Body of pancreas (tissue), 4 donors: ENCODE measurements around the gene LYST. TPM values are rescaled to one million over a fixed set of nuclear protein-coding genes. Genes with fewer than 3 reads are reported as not detected.

ENCODE experiments used
- ATAC-seq: fragments of 150-250 bp; one replicate; pipeline ENCODE4 v1.9.1; 2016
- DNase-seq, 4 donors: peaks; one replicate each; pipeline ENCODE4 v3.0.0-alpha.2; 2019
- H3K27ac ChIP-seq, 4 donors: fragments of 200-600 bp; sonication (generic); 1 replicate in 3 of 4; 2 replicates in 1 of 4; pipeline versions ENCODE4 v1.5.1 to v1.6.1; 2016 to 2019; ENCODE audit warnings: mild to moderate bottlenecking in 1 of 4, mixed read lengths in 1 of 4, moderate library complexity in 1 of 4
- H3K27me3 ChIP-seq, 2 donors: fragments of 200-600 bp; sonication (generic); one replicate each; pipeline ENCODE4 v1.6.0; 2016; ENCODE audit warnings: mild to moderate bottlenecking in 1 of 2
- H3K36me3 ChIP-seq, 2 donors: fragments of 200-600 bp; sonication (generic); replicated peaks in 1 of 2; 2 replicates each; pipeline ENCODE4 v1.5.1; 2016; ENCODE audit warnings: low read depth in 2 of 2; ENCODE audit not compliant: insufficient read depth in 1 of 2
- H3K4me1 ChIP-seq: fragments of 200-600 bp; sonication (generic); one replicate; pipeline ENCODE4 v1.6.0; 2016
- H3K4me3 ChIP-seq, 2 donors: fragments of 200-600 bp; sonication (generic); 1 replicate in 1 of 2; 2 replicates in 1 of 2; pipeline ENCODE4 v1.5.1; 2016 to 2019
- H3K9me3 ChIP-seq, 3 donors: fragments of 200-600 bp; sonication (generic); 1 replicate in 2 of 3; 2 replicates in 1 of 3; pipeline ENCODE4 v1.5.1; 2016
- CTCF ChIP-seq, 7 experiments: fragments of 450-650 bp in 4 of 7; fragments of 200-600 bp in 3 of 7; sonication (generic) in 3 of 7; IDR thresholded peaks; one replicate each; pipeline ENCODE4 v1.5.1; 2016 to 2019; ENCODE audit warnings: antibody characterized with exemption in 7 of 7
- POLR2A ChIP-seq, 3 donors: fragments of 450-650 bp; IDR thresholded peaks; one replicate each; pipeline ENCODE4 v1.6.1; 2016; ENCODE audit warnings: antibody characterized with exemption in 3 of 3, mild to moderate bottlenecking in 2 of 3
- WGBS, 2 donors: methylation state at CpG; one replicate each; pipeline ENCODE4 v1.1.5; 2017; 5-methylcytosine and 5-hydroxymethylcytosine counted together
- intact Hi-C: fragments of 100-400 bp; cut with DNase I; formaldehyde crosslinking; loops from one replicate; pipeline ENCODE4 v1.15.1; 2023
- total RNA-seq, 2 donors: library from RNA; depleted of rRNA; stranded (reverse); fragments of >200 nt; gene quantifications; one replicate each; pipeline ENCODE4 v1.1.0, GENCODE V29; 2016

Gene LYST
- total RNA-seq, 2 donors from 2014 or later: 16.5 to 21.0 TPM

DNA sequence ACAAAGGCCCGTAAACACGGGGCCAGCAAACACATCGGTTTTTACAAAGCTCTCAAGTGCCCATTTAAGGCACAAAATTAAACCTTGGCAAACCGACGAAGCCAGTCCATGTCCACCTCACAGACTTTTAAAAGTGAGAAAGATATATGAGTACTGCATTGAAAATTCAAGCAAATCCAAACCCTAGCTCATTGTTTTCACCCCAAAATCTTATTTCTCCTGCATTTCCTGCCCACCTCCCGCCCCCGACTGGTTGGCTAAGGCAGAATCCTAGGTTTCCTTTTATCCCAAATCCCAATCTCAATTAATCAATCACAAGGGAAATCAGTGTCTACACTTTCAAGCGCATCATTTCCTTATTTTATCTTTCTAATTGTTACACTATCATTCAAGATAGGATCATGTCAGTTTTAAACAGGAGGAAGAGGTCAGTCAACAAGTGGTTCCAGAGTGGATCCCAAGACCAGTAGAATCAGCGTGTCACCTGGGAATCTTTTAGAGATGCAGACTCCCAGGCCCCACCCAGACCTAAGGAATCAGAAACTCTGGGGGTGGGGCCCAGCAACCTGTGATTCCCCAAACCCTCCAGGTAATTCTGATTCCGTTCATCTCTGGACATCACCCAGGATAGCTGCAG is 215.4 kb downstream of the LYST start:
- intact Hi-C loops: no loop called here

GRCh38 chr1:235650341-235651169 is 216.2 kb downstream of the LYST start:
- ATAC-seq (no peak), DNase-seq (peak in 3 of 4 donors; percentile 30 to 39 (median 33))

More for the DNA sequence above, 215.4 kb downstream of the LYST start:
- TF ChIP-seq POLR2A (IDR thresholded peaks at IDR 0.05) (no peak), CTCF (IDR thresholded peaks at IDR 0.05) (no peak)
- ATAC-seq (no peak), DNase-seq (no peak)
- Histone ChIP-seq H3K4me3 (no peak overlapping the region), H3K9me3 (no peaks in the 10 kb centered on the region), H3K27me3 (peaks cover 0 to 10% of the 10 kb centered on the region in 2 donors), H3K27ac (no peak overlapping the region), H3K4me1 (peaks cover 25% of the 10 kb centered on the region), H3K36me3 (no peaks in the 10 kb centered on the region)
- 37 to 48% methylated on average over 10 of the region's 10 CpGs for WGBS, 2 donors

GRCh38 chr1:235649368-235650163 is 217.1 kb downstream of the LYST start, which contains the start of gene GNG4:
TSS of gene GNG4 (minus strand) at chr1:235649784. CDS start at chr1:235583838, 65,946 bp downstream.
- Histone ChIP-seq H3K4me1 (peaks cover 25% of the 10 kb centered on the region), H3K27ac (peak within 1 kb of the TSS in 1 of 4 donors; percentile 2), H3K36me3 (no peaks in the 10 kb centered on the region), H3K4me3 (peak within 1 kb of the TSS; percentile 20 to 31), H3K27me3 (peaks cover 0 to 10% of the 10 kb centered on the region in 2 donors), H3K9me3 (no peaks in the 10 kb centered on the region)
- WGBS, 2 donors: 1 to 2% methylated on average over 16 to 97 of the region's 111 CpGs
- DNase-seq: peak in 2 of 4 donors; percentile 14 to 25
- intact Hi-C loops: no loop called here
- peak; percentile 50 for ATAC-seq
- no peak for TF ChIP-seq POLR2A (IDR thresholded peaks at IDR 0.05)
- TF ChIP-seq CTCF (IDR thresholded peaks at IDR 0.05): no peak

More at GRCh38 chr1:235650341-235651169, 216.2 kb downstream of the LYST start:
- Histone ChIP-seq H3K4me3 (no peak overlapping the region), H3K27ac (peak overlapping the region in 1 of 4 donors; percentile 2), H3K9me3 (no peaks in the 10 kb centered on the region), H3K4me1 (peaks cover 25% of the 10 kb centered on the region), H3K36me3 (no peaks in the 10 kb centered on the region), H3K27me3 (peaks cover 0 to 10% of the 10 kb centered on the region in 2 donors)
- WGBS, 2 donors: 6 to 10% methylated on average over 46 to 68 of the region's 71 CpGs
- intact Hi-C loops: no loop called here
- no peak for TF ChIP-seq CTCF (IDR thresholded peaks at IDR 0.05)
- TF ChIP-seq POLR2A (IDR thresholded peaks at IDR 0.05): peak in 1 of 3 donors; percentile 7

DNA sequence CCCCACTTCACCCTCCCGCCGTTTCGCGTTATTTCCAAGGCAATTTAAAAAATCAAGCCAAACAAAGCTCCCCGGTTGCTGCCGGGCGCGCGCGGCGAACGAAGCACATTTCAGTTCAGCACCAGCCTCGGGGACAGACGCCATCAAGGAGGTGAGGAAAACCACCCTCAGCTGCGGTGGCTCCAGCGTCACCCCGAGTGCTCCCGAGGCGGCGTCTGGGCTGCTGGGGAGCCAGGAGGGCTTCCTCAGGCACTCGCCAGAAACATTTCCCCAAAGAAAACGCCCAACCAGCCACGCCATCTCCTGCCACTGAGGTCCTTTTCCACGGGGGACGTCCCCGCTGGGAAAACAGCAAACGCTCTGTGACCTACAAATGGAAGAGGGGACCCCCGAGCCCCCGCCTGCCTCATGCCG is 217.7 kb downstream of the LYST start:
- Histone ChIP-seq H3K4me1 (peaks cover 25% of the 10 kb centered on the region), H3K9me3 (no peaks in the 10 kb centered on the region), H3K27ac (no peak overlapping the region), H3K36me3 (no peaks in the 10 kb centered on the region), H3K4me3 (peak overlapping the region; percentile 20 to 31), H3K27me3 (peaks cover 0 to 10% of the 10 kb centered on the region in 2 donors)
- TF ChIP-seq POLR2A (IDR thresholded peaks at IDR 0.05) (peak in 1 of 3 donors; percentile 14), CTCF (IDR thresholded peaks at IDR 0.05) (no peak)
- 0% methylated on average over 14 to 25 of the region's 30 CpGs for WGBS, 2 donors
- intact Hi-C loops: no loop called here
- DNase-seq: peak; percentile 60 to 72 (median 66)
- ATAC-seq: peak; percentile 81
